Keratinocyte (primary cell): ENCODE results near the gene PLEKHH2.

Experiments used
- EZH2 ChIP-seq: IDR thresholded peaks from one replicate; pipeline ENCODE4 v1.6.1; 2012; ENCODE audit warnings: inconsistent platforms, mild to moderate bottlenecking, low read length, moderate library complexity
- TF ChIP-seq, protein P1 (sequence below), 3 experiments: IDR thresholded peaks in 1 of 3; conservative IDR thresholded peaks in 1 of 3; optimal IDR thresholded peaks in 1 of 3; 2 replicates in 2 of 3; 3 replicates in 1 of 3; pipeline versions ENCODE3 to v1.5.1; 2011; ENCODE audit warnings: low read length in 3 of 3, mild to moderate bottlenecking in 3 of 3, moderate library complexity in 2 of 3, control low read depth in 1 of 3, inconsistent platforms in 1 of 3; ENCODE audit not compliant: insufficient read depth in 2 of 3; ENCODE audit errors: extremely low read depth in 1 of 3

DNA sequence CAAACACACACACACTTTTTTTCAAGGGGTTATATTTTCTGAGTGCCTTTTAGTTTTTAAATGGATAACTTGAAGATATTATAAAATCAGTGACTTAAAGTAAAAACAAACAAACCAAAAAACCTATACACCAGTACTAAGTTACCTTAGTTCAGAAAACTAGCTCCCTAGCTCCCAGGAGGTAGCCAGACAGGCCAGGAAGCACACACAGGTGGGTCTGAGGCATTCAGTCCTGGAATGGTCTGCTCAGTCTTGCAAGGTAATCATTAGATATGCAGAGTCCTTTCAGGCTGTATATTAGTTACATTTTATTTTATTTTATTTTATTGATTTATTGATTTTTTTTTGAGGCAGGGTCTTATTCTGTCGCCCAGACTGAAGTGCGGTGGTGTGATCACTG, 126.0 kb downstream of the PLEKHH2 start:
- TF ChIP-seq, protein P1, sequence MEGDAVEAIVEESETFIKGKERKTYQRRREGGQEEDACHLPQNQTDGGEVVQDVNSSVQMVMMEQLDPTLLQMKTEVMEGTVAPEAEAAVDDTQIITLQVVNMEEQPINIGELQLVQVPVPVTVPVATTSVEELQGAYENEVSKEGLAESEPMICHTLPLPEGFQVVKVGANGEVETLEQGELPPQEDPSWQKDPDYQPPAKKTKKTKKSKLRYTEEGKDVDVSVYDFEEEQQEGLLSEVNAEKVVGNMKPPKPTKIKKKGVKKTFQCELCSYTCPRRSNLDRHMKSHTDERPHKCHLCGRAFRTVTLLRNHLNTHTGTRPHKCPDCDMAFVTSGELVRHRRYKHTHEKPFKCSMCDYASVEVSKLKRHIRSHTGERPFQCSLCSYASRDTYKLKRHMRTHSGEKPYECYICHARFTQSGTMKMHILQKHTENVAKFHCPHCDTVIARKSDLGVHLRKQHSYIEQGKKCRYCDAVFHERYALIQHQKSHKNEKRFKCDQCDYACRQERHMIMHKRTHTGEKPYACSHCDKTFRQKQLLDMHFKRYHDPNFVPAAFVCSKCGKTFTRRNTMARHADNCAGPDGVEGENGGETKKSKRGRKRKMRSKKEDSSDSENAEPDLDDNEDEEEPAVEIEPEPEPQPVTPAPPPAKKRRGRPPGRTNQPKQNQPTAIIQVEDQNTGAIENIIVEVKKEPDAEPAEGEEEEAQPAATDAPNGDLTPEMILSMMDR (optimal IDR thresholded peaks at IDR 0.05 in 1 of 3, IDR thresholded peaks at IDR 0.05 in 1 of 3, conservative IDR thresholded peaks at IDR 0.05 in 1 of 3; ENCODE audit: extremely low read depth in 1 of 3, insufficient read depth in 2 of 3, low read length in 3 of 3), result no peak
- TF ChIP-seq EZH2, result no peak
